Measurements from ENCODE around the gene GEMIN7. TPM values are rescaled to one million over a fixed set of nuclear protein-coding genes. Genes with fewer than 3 reads are reported as not detected.

GEMIN7 gene
- total and polyA plus RNA-seq, 9 donors: 13.8 to 25.3 (median 21.4) TPM

- 83% methylated on average over 30 of the region's 34 CpGs for WGBS (ENCODE audit: insufficient coverage)
These were observed 6.9 kb upstream of the GEMIN7 start for GRCh38 chr19:45071969-45072790.

GRCh38 chr19:45074744-45075300 is 4.2 kb upstream of the GEMIN7 start:
- DNase-seq: no peak
- no peak overlapping the region for H3K4me3 ChIP-seq (ENCODE audit: low read length)
- WGBS (ENCODE audit: insufficient coverage): 45% methylated on average over 8 of the region's 11 CpGs
- H3K36me3 ChIP-seq (ENCODE audit: control insufficient read depth, insufficient read depth, low read length): peaks cover 17% of the 10 kb centered on the region
- peaks cover 4% of the 10 kb centered on the region for H3K27me3 ChIP-seq (ENCODE audit: control insufficient read depth, insufficient read depth, low read length)
- H3K27ac ChIP-seq (ENCODE audit: low read length): no peak overlapping the region
- H3K4me1 ChIP-seq (ENCODE audit: control insufficient read depth, insufficient read depth, low read length): peaks cover 31% of the 10 kb centered on the region
- H3K9me3 ChIP-seq (replicated peaks; ENCODE audit: control insufficient read depth, low read depth, low read length): no peaks in the 10 kb centered on the region

More at GRCh38 chr19:45071969-45072790, 6.9 kb upstream of the GEMIN7 start:
- DNase-seq: no peak
- Histone ChIP-seq H3K4me1 (ENCODE audit: control insufficient read depth, insufficient read depth, low read length) (peaks cover 25% of the 10 kb centered on the region), H3K27ac (ENCODE audit: low read length) (no peak overlapping the region), H3K9me3 (replicated peaks; ENCODE audit: control insufficient read depth, low read depth, low read length) (no peaks in the 10 kb centered on the region), H3K27me3 (ENCODE audit: control insufficient read depth, insufficient read depth, low read length) (peaks cover 4% of the 10 kb centered on the region), H3K4me3 (ENCODE audit: low read length) (no peak overlapping the region), H3K36me3 (ENCODE audit: control insufficient read depth, insufficient read depth, low read length) (peaks cover 36% of the 10 kb centered on the region)

DNA sequence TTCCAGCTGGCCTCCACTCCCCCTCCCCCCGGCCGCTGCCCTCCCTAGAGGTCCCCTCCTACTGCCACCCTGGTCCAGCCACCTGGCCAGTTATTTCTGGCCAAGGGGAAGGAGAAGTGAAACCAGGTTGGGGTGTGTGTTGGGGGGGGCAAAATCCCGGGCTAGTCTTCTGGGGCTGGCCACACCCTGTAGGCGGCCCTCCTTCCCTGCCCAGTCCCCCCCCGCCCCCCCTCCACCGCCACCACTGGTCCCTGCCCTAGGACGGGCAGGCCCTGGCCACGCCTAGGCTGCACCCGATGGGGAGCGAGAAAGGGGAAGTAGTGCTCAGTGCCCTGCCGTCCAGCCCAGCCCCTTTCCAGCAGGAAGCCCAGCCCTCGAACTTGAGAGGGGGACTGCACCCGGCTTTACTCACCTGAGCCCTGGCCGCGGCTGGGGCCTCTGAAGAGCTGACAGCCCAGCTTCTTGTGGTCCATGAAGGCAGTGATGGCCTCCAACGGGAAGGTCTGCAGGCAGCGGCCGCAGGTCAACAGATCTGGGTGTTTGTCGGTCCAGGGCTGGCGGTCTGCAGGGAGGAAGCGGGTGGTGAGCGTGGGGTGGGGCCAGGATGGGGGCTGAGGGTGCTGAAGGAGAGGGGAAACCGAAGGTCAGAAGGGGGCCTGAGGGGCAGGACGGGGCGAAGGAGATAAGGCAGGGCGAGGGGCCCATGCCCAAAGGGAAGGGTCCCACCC is 3.6 kb upstream of the GEMIN7 start:
- H3K4me1 ChIP-seq (ENCODE audit: control insufficient read depth, insufficient read depth, low read length): peaks cover 37% of the 10 kb centered on the region
- H3K4me3 ChIP-seq (ENCODE audit: low read length): peak overlapping the region; percentile 38
- H3K27me3 ChIP-seq (ENCODE audit: control insufficient read depth, insufficient read depth, low read length): peaks cover 4% of the 10 kb centered on the region
- 8% methylated on average over 16 of the region's 26 CpGs for WGBS (ENCODE audit: insufficient coverage)
- H3K27ac ChIP-seq (ENCODE audit: low read length): no peak overlapping the region
- no peaks in the 10 kb centered on the region for H3K9me3 ChIP-seq (replicated peaks; ENCODE audit: control insufficient read depth, low read depth, low read length)
- peak; percentile 58 for DNase-seq
- H3K36me3 ChIP-seq (ENCODE audit: control insufficient read depth, insufficient read depth, low read length): peaks cover 10% of the 10 kb centered on the region

DNA sequence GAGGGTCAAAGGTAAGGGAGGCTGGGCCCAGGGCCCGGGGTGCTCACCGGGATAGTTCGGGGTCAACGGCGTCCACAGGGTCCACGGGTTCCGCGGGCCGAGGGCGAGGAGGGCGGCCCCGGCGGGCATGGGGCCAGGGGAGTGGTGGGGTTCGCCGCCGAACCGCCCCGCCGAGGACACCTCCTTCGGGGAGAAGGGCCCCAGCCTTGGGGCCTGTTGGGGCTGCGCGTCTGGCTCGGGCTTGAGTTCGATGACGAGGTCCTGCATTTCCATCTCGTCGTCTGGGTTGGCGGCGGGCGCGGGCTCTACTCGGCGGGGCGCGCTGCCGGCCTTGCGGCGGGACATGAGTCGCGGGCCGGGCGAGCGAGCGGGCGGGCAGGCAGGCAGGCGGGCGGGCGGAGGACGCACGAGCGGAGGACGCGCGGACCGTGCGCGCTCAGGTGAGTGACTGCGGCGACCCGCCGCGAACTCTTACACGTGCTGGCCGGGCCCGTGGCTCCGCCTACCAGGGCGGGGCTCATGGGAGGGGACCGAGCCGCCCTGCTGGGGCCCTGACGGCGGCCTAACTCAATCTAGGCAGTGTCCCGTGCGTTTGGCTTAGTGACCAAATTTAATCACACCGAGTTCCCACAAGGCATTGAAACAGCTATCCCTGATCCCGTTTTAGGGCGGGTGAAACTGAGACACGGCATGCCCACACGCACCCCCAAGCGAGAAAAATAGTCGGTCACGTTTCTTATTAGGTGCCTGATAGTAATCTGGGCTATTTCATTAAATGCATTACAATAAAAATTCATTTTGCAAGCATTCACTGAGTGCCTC is 2.8 kb upstream of the GEMIN7 start, which contains the start of gene ZNF296:
TSS of gene ZNF296 (minus strand) at position 450 of the 822 bp plus-strand sequence. CDS start at position 345, 105 bp downstream.
- Histone ChIP-seq H3K9me3 (replicated peaks; ENCODE audit: control insufficient read depth, low read depth, low read length) (no peaks in the 10 kb centered on the region), H3K27me3 (ENCODE audit: control insufficient read depth, insufficient read depth, low read length) (peaks cover 4% of the 10 kb centered on the region), H3K36me3 (ENCODE audit: control insufficient read depth, insufficient read depth, low read length) (peaks cover 4% of the 10 kb centered on the region), H3K4me1 (ENCODE audit: control insufficient read depth, insufficient read depth, low read length) (peaks cover 38% of the 10 kb centered on the region), H3K27ac (ENCODE audit: low read length) (no peak within 1 kb of the TSS), H3K4me3 (ENCODE audit: low read length) (peak within 1 kb of the TSS; percentile 38)
- DNase-seq: peak; percentile 65
- under 1% methylated on average over 62 of the region's 81 CpGs for WGBS (ENCODE audit: insufficient coverage)

GRCh38 chr19:45076851-45077730 is 2.0 kb upstream of the GEMIN7 start:
- no peak overlapping the region for H3K27ac ChIP-seq (ENCODE audit: low read length)
- no peak overlapping the region for H3K4me3 ChIP-seq (ENCODE audit: low read length)
- peaks cover 35% of the 10 kb centered on the region for H3K4me1 ChIP-seq (ENCODE audit: control insufficient read depth, insufficient read depth, low read length)

DNA sequence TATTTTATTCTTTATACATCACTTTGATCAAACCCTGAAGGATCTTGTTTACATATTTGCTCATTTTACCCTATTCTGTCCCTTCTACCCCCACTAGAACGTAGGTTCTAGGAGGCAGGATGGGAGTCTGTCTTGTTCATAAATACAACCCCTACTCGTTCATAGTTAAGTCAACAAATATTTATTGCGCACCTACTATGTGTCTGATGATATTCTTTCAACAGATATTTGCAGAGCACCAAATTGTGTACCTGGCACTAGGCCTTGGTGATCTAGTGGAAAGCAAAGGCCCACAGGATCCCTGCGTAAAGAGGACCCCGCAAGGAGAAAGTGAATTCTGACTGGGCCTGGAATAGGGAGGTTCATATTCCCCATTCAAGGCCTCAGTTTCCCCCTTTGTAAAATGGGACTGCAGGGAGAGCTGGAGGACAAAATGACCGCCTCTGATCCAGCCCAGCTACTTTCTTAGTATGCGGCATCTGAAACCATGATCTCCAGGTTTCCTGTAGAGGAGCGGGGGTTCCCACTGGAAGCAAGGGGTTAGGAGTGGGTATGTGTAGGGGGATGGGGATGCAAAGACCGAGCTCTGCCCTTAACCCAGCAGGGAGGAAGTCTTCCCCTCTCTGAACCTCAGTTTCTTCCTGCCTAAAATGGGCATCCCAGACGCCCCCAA is 534 bp upstream of the GEMIN7 start:
- Histone ChIP-seq H3K27me3 (ENCODE audit: control insufficient read depth, insufficient read depth, low read length) (peaks cover 4% of the 10 kb centered on the region), H3K36me3 (ENCODE audit: control insufficient read depth, insufficient read depth, low read length) (peaks cover 11% of the 10 kb centered on the region), H3K4me3 (ENCODE audit: low read length) (peak overlapping the region; percentile 86), H3K9me3 (replicated peaks; ENCODE audit: control insufficient read depth, low read depth, low read length) (no peaks in the 10 kb centered on the region), H3K4me1 (ENCODE audit: control insufficient read depth, insufficient read depth, low read length) (peaks cover 33% of the 10 kb centered on the region), H3K27ac (ENCODE audit: low read length) (no peak overlapping the region)
- DNase-seq: no peak
- 0% methylated on average over 1 of the region's 10 CpGs for WGBS (ENCODE audit: insufficient coverage)

More at GRCh38 chr19:45076851-45077730, 2.0 kb upstream of the GEMIN7 start:
- no peaks in the 10 kb centered on the region for H3K9me3 ChIP-seq (replicated peaks; ENCODE audit: control insufficient read depth, low read depth, low read length)
- DNase-seq: no peak
- peaks cover 3% of the 10 kb centered on the region for H3K36me3 ChIP-seq (ENCODE audit: control insufficient read depth, insufficient read depth, low read length)
- WGBS (ENCODE audit: insufficient coverage): 62% methylated on average over 10 of the region's 15 CpGs
- H3K27me3 ChIP-seq (ENCODE audit: control insufficient read depth, insufficient read depth, low read length): peaks cover 4% of the 10 kb centered on the region

DNA sequence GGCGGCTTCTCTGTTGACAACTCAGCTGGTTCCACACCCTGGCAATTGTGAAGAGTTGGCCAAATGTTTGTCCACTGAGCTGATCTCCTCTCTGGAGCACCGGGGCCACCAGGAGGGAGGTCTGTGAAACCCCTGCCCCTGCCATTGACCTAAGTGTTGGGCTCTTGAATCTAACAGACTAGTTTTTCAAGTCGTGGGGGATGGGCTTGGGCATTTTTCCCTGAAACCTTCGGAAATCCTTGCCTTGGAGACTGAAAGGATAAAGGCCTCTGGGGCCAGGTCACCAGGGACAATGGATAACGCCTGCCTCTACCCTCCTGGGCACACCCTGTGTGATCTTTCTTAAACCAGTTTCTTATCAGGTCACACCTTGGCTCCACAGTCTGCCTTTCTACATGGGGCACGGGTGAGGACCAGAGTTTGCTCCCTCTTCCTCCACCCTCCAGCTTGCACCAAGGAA is 881 bp downstream of the GEMIN7 start:
- WGBS (ENCODE audit: insufficient coverage): 12% methylated on average over 5 of the region's 6 CpGs
- Histone ChIP-seq H3K4me3 (ENCODE audit: low read length) (peak overlapping the region; percentile 86), H3K4me1 (ENCODE audit: control insufficient read depth, insufficient read depth, low read length) (peaks cover 29% of the 10 kb centered on the region), H3K27me3 (ENCODE audit: control insufficient read depth, insufficient read depth, low read length) (peaks cover 4% of the 10 kb centered on the region), H3K36me3 (ENCODE audit: control insufficient read depth, insufficient read depth, low read length) (peaks cover 17% of the 10 kb centered on the region), H3K27ac (ENCODE audit: low read length) (peak overlapping the region; percentile 10), H3K9me3 (replicated peaks; ENCODE audit: control insufficient read depth, low read depth, low read length) (no peaks in the 10 kb centered on the region)
- no peak for DNase-seq

DNA sequence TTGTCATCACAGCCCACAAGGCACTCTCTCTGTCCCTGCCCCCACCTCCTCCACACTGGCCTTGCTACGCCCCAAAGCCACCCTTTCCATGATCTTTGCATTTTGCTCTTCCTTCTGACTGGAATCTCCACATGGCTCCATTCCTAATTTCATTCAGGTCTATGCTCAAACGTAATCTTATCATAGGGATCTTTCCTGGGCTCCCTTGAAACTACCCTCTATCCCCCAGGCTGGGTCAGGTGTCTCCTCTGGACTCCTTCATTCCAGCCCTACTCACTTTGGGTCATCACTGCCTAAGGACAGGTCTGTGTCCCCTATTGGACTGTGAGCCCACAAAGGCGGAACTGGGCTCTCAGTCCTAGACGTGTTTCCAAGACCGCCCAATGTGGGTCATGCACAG is 3.1 kb downstream of the GEMIN7 start:
- Histone ChIP-seq H3K4me1 (ENCODE audit: control insufficient read depth, insufficient read depth, low read length) (peaks cover 13% of the 10 kb centered on the region), H3K9me3 (replicated peaks; ENCODE audit: control insufficient read depth, low read depth, low read length) (no peaks in the 10 kb centered on the region), H3K4me3 (ENCODE audit: low read length) (no peak overlapping the region), H3K36me3 (ENCODE audit: control insufficient read depth, insufficient read depth, low read length) (peaks cover 21% of the 10 kb centered on the region), H3K27ac (ENCODE audit: low read length) (no peak overlapping the region), H3K27me3 (ENCODE audit: control insufficient read depth, insufficient read depth, low read length) (no peaks in the 10 kb centered on the region)
- DNase-seq: no peak
- WGBS (ENCODE audit: insufficient coverage): 88% methylated on average over 5 of the region's 5 CpGs

Data from muscle of leg (tissue), 11 donors.